GM12875 (cell line): ENCODE measurements around the gene TRMT44.

Experiments used
- H3K4me3 ChIP-seq: one replicate; pipeline ENCODE4 v1.5.1; 2011; ENCODE audit warnings: low read depth, low read length, control low read depth
- TF ChIP-seq, protein P1 (sequence below): IDR thresholded peaks from 2 replicates; pipeline ENCODE4 v1.5.1; 2011; ENCODE audit warnings: low read depth, mild to moderate bottlenecking, control low read depth, inconsistent platforms, low read length, moderate library complexity, borderline replicate concordance; ENCODE audit not compliant: insufficient read depth

TRMT44 gene

DNA sequence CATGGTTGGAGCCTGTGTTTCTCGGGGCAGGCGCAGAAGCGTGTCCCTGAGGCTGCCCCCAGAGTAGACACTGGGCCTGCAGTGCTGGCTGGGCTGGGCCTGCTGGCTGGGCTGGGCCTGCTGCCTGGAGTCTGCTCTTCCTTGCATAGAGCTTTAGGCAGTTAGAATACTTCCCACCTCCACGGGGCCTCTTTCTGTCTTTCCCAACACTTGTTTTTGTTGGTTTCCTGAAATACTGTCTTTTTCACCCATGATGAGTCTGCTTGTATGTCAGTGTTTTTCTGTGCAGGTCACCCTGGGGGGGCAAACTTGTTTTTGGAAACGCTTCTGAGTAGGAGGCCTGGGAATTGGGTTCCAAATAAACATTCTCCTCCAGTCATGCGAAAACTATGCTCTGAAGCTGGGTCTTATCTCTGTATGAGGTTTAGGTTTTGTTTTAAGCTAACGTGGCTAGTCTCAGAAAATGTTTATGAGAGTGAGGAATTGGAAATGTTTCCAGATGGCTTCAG is 32.2 kb downstream of the TRMT44 start:
- H3K4me3 ChIP-seq: no peak overlapping the region
- TF ChIP-seq, protein P1, sequence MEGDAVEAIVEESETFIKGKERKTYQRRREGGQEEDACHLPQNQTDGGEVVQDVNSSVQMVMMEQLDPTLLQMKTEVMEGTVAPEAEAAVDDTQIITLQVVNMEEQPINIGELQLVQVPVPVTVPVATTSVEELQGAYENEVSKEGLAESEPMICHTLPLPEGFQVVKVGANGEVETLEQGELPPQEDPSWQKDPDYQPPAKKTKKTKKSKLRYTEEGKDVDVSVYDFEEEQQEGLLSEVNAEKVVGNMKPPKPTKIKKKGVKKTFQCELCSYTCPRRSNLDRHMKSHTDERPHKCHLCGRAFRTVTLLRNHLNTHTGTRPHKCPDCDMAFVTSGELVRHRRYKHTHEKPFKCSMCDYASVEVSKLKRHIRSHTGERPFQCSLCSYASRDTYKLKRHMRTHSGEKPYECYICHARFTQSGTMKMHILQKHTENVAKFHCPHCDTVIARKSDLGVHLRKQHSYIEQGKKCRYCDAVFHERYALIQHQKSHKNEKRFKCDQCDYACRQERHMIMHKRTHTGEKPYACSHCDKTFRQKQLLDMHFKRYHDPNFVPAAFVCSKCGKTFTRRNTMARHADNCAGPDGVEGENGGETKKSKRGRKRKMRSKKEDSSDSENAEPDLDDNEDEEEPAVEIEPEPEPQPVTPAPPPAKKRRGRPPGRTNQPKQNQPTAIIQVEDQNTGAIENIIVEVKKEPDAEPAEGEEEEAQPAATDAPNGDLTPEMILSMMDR: no peak

DNA sequence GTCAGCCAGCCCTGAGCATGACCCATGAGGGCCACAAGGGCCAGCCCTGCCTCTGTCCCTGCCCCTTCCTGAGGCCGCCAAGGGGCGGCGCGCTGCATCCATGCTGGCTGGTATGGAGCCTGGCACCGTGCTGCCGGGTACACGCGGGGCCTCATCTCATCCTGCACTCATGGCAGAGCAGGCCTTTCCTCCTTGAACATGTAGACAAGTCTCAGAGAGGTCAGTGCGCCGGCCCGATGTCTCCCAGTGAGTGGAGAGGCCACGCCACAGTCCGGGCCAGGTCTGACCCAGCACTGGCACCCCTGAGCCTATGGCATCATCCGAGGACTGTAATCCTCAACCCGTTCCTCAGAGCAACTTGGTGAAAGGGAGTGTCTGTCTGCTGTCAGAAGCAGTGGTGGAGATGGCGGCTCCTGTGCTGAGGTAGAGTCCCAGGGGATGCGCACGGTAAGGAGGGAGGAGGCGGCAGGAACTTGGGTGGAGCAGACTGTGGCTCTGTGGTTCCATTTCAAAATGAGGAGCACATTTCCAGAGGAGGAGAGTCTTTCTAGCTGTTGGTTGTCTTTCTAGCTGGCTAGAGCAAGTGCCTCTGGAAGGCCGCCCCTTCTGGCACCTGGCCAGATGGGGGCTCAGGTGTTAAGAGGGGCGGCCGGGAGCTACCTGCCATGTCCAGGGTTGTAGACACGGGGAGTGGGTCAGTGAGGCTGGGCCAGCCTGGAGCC is 32.8 kb downstream of the TRMT44 start:
- TF ChIP-seq, protein P1: no peak

DNA sequence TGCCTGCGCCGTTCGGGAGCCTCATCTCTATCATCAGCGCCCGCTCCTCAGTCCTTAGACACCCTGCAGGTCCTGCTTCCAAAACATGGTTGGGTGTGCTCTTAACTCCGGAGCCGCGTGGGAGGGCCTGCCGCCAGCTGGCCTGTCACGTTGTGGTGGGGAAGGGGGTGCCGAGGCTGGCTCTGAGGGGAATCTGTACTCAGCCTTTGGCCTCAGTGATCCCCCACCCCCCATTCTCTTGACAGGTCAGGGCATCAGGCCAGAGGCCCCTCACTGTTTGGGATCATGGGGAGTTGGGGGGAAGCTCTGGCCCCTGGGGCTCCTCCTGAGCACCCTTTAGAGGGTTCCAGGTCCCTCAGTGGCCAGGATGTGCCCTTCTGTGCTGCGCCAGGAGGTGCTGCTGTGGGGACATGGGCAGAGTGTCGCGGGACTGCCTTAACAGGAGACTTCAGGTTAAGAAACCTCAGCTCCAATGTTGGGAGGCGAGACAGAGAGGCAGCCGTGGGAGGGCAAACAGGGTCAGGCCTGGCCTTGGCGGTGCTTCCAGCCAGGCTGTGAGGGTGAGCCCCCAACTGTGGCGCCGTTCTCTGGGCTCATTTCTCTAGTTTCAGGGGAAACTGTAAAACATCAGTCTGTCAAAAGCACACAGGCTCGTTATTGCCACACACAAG is 33.5 kb downstream of the TRMT44 start:
- no peak overlapping the region for H3K4me3 ChIP-seq
- TF ChIP-seq, protein P1: no peak

More for the DNA sequence above, 32.8 kb downstream of the TRMT44 start:
- no peak overlapping the region for H3K4me3 ChIP-seq

DNA sequence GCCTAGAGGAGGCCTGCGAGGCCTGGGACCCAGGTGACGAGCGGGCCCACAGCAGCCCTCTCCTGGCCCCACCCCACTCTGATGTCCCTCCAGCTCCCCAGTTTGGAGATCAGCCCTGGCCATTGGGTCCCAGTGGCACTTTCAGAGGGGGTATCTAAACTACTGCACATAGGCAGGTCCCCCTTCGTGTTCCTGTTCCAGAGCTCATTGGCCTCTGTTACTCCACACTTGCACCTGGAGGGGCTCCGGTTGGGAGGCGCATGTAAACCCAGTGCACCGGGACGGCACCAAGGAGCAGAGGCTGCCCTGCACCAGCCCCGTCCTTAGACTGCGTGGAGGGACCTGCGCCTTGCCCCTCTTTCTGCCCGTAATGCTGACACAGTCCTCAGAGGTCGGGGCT is 34.3 kb downstream of the TRMT44 start:
- TF ChIP-seq, protein P1: no peak
- H3K4me3 ChIP-seq: no peak overlapping the region

DNA sequence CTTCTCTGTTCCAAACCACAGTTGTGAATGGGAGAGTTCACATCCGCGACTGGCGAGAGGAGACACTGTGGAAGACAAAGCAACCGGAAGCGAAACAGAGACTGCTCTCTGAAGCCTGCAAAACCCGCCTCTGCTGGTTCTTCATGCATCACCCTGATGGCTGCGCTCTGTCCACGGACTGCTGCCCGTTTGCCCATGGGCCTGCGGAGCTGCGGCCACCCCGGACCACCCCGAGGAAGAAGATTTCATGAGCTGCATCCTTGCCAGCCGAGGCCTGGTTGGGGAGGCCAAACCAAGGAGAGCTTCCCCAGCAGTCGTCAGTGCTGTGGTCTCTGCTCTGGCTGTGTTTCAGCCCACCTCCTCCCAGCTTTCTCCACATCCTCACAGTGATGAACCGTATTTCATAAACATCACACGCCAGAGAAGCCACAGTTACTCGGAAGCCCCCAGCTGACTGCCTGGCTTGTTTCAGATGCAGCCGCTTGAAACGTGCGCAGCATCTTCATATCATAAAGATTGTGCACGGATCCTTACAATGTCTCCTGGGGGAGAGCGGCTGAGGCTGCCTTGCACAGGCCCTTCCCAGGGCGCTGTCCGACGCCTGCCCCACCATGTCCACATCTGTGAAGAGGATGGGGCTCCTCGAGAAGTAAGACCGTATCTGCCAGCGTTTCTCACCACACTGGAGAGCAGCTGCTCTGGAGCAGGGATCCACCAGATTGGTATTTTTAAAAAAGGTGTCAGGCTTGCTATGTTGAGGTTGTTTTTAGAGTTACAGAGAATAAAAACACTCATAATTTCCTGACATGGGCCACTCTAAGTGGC is 35.4 kb downstream of the TRMT44 start:
- TF ChIP-seq, protein P1: no peak

DNA sequence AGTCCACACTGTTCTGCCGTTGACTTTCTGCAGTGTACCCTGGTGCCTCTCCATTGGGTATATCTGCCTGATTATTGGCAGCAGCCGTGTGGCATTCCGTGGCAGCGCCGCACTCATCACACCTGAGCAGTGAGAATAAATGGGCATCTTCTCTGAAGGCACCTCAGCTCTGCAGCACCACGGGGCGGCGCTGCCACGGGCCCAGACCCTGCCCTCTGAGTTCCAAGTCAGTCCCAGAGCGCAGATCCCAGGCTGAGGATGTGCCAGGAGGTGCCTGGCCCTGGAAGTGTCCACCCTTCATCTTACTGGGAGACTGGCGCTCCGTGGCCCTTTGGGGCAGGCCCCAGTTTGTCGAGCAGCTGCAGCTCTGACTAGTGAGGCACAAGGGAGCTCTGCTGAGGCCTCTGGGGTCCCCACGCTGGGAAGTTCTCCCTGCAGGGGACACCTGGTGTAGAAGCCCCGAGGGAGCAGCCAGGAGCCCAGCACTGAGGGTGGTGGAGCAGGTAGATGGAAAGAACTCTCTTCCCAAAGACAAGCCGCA is 36.6 kb downstream of the TRMT44 start:
- H3K4me3 ChIP-seq: no peak overlapping the region
- TF ChIP-seq, protein P1: no peak

More for the DNA sequence above, 35.4 kb downstream of the TRMT44 start:
- no peak overlapping the region for H3K4me3 ChIP-seq
